Stimulated activated CD4-positive, alpha-beta T cell treated with anti-CD3 and anti-CD28 coated beads, Interleukin-1b, Interleukin-23, amount 100 ng/mL, for 4 hours (primary cell): ENCODE data around the gene NR2C2.
"Not testable (repeated sequence)": the region's sequence is repeated elsewhere in the genome, so short reads cannot be mapped to it uniquely, and the experiment has no call there.

ENCODE experiments used
- DNase-seq, 2 donors: peaks; one replicate each; pipeline ENCODE4 v3.0.0-alpha.2; 2020; ENCODE audit warnings: low read depth in 2 of 2

Gene NR2C2

GRCh38 chr3:14947100-14947885 is at the start of gene NR2C2:
TSS of gene NR2C2 (plus strand) at chr3:14947583. CDS start at chr3:15003915, 56,332 bp downstream.
- DNase-seq, result peak; percentile 82

GRCh38 chr3:14898929-14899328 is 48.5 kb upstream of the NR2C2 start:
- no peak for DNase-seq

GRCh38 chr3:14899993-14900618 is 47.3 kb upstream of the NR2C2 start:
- DNase-seq, result no peak

- no peak for DNase-seq
Observed at GRCh38 chr3:14900881-14901873, 46.2 kb upstream of the NR2C2 start.

GRCh38 chr3:14902719-14903118 is 44.7 kb upstream of the NR2C2 start:
- DNase-seq, result no peak

GRCh38 chr3:14903501-14903900 is 43.9 kb upstream of the NR2C2 start:
- DNase-seq, result not testable (repeated sequence)

- DNase-seq, result no peak
Observed at GRCh38 chr3:14905055-14905657, 42.2 kb upstream of the NR2C2 start.

GRCh38 chr3:14906355-14906971 is 40.9 kb upstream of the NR2C2 start:
- no peak for DNase-seq

- DNase-seq, result no peak
Observed at GRCh38 chr3:14907043-14907966, 40.1 kb upstream of the NR2C2 start.

GRCh38 chr3:14909250-14909649 is 38.1 kb upstream of the NR2C2 start:
- no peak for DNase-seq

GRCh38 chr3:14911651-14912050 is 35.7 kb upstream of the NR2C2 start:
- DNase-seq, result no peak

GRCh38 chr3:14913071-14913925 is 34.1 kb upstream of the NR2C2 start:
- DNase-seq, result no peak

GRCh38 chr3:14913926-14914778 is 33.2 kb upstream of the NR2C2 start:
- DNase-seq, result no peak

- DNase-seq, result no peak
Observed at GRCh38 chr3:14914779-14915117, 32.6 kb upstream of the NR2C2 start.

- no peak for DNase-seq
Observed at GRCh38 chr3:14915636-14916222, 31.7 kb upstream of the NR2C2 start.

GRCh38 chr3:14918356-14918860 is 29.0 kb upstream of the NR2C2 start:
- no peak for DNase-seq

GRCh38 chr3:14920536-14920935 is 26.8 kb upstream of the NR2C2 start:
- DNase-seq, result no peak
